Chondrocyte (in vitro differentiated cells): ENCODE measurements around the gene ETDB. TPM values are rescaled to one million over a fixed set of nuclear protein-coding genes. Genes with fewer than 3 reads are reported as not detected.
"Not testable (repeated sequence)": the region's sequence is repeated elsewhere in the genome, so short reads cannot be mapped to it uniquely, and the experiment has no call there.

Experiments used
- DNase-seq: peaks from one replicate; pipeline ENCODE4 v3.0.0; 2021; ENCODE audit warnings: mixed read lengths, low spot score
- H3K27ac Mint-ChIP-seq: one replicate; pipeline ENCODE4 v1.8.0; 2021; ENCODE audit warnings: mild to moderate bottlenecking, moderate library complexity, mixed read lengths; ENCODE audit not compliant: unreplicated experiment
- H3K27me3 Mint-ChIP-seq: 2 replicates; pipeline ENCODE4 v1.8.0; 2021; ENCODE audit warnings: low read depth, mixed read lengths
- H3K36me3 Mint-ChIP-seq: 2 replicates; pipeline ENCODE4 v1.8.0; 2021; ENCODE audit warnings: low read depth, mixed read lengths
- H3K4me1 Mint-ChIP-seq: 2 replicates; pipeline ENCODE4 v1.8.0; 2021; ENCODE audit warnings: low read depth, mild to moderate bottlenecking, mixed read lengths
- H3K4me3 Mint-ChIP-seq: one replicate; pipeline ENCODE4 v1.8.0; 2021; ENCODE audit warnings: mild to moderate bottlenecking, moderate library complexity, mixed read lengths; ENCODE audit not compliant: unreplicated experiment
- H3K9me3 Mint-ChIP-seq: 2 replicates; pipeline ENCODE4 v1.8.0; 2021; ENCODE audit warnings: low read depth, mixed read lengths
- CTCF ChIP-seq: fragments of 200-600 bp; sonication (generic); IDR thresholded peaks from 2 replicates; pipeline ENCODE4 v1.5.0; 2021; ENCODE audit warnings: antibody characterized with exemption, mild to moderate bottlenecking, moderate library complexity
- total RNA-seq: library from RNA; stranded (reverse); gene quantifications from 3 replicates; pipeline ENCODE4 v1.2.1, GENCODE V29; 2021

Gene ETDB
- total RNA-seq, 1 donor from 2014 or later: not detected

DNA sequence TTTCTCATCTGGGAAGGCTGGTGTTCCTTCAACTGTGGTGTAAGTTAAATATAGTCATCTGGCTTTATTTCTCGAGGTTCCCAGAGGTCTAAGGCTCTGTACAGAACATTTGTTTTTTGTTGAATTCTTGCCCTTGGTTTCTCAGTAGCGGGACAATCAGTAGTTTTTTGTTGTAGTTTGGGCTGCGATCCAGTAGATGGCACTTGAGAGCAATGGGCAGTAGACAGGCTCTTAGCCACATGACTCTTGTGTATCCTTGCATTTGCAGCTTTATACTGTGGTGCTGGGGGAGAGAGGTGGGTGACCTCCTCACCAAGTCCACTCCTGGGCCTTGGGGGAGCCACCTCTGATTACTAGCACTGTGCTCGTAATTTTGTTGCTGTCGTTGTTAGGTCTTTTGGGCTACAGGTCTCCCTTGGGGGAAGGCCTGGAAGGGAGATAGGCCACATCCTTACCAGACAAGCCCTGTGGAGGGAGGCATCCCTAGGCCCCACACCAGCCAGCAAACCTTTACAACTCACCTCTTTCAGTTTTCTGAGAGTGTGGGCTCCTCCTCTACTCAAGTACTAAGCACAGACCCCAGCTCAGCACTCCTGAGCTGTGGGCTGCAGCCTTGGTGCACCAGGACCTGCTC is 8.1 kb downstream of the ETDB start:
- Mint-ChIP-seq H3K9me3 (peaks cover 7% of the 10 kb centered on the region), H3K4me1 (no peaks in the 10 kb centered on the region), H3K36me3 (no peaks in the 10 kb centered on the region), H3K4me3 (no peak overlapping the region), H3K27ac (no peak overlapping the region), H3K27me3 (peaks cover 10% of the 10 kb centered on the region)
- TF ChIP-seq CTCF: peak; percentile 77
- peak; percentile 30 for DNase-seq

DNA sequence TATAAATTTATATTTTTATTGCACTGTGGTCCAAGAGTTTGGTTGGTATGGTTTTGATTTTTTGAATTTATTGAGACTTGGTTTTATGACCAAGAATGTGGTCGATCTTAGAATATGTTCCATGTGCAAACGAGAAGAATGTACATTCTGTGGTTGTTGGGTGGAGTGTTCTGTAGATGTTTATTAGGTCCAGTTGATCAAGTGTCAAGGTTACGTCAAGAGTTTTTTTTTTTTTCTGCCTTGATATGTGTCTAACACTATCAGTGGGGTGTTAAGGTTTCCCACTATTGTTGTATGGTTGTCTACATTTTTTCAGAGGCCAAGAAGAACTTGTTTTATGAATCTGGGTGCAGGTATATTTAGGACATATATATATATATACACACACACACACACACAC is 10.8 kb downstream of the ETDB start:
- peaks cover 16% of the 10 kb centered on the region for H3K27me3 Mint-ChIP-seq
- no peak overlapping the region for H3K27ac Mint-ChIP-seq
- no peak for TF ChIP-seq CTCF
- no peak for DNase-seq
- peaks cover 7% of the 10 kb centered on the region for H3K9me3 Mint-ChIP-seq
- H3K4me3 Mint-ChIP-seq: no peak overlapping the region
- H3K4me1 Mint-ChIP-seq: no peaks in the 10 kb centered on the region
- no peaks in the 10 kb centered on the region for H3K36me3 Mint-ChIP-seq

GRCh38 chrX:135099493-135099783 is 20.9 kb downstream of the ETDB start:
- peaks cover 9% of the 10 kb centered on the region for H3K9me3 Mint-ChIP-seq
- H3K27ac Mint-ChIP-seq: peak overlapping the region; percentile 74
- TF ChIP-seq CTCF: no peak
- peak overlapping the region; percentile 69 for H3K4me3 Mint-ChIP-seq
- peaks cover 11% of the 10 kb centered on the region for H3K4me1 Mint-ChIP-seq
- H3K27me3 Mint-ChIP-seq: peaks cover 6% of the 10 kb centered on the region
- H3K36me3 Mint-ChIP-seq: no peaks in the 10 kb centered on the region
- DNase-seq: no peak

GRCh38 chrX:135097196-135097744 is 23.1 kb downstream of the ETDB start:
- Mint-ChIP-seq H3K27ac (peak overlapping the region; percentile 61), H3K4me1 (peaks cover 11% of the 10 kb centered on the region), H3K4me3 (peak overlapping the region; percentile 77)
- H3K27me3 Mint-ChIP-seq, DNase-seq, H3K36me3 Mint-ChIP-seq, H3K9me3 Mint-ChIP-seq: not testable (repeated sequence)

GRCh38 chrX:135095715-135096114 is 24.6 kb downstream of the ETDB start:
- no peaks in the 10 kb centered on the region for H3K36me3 Mint-ChIP-seq
- TF ChIP-seq CTCF: no peak
- no peak overlapping the region for H3K4me3 Mint-ChIP-seq
- peaks cover 3% of the 10 kb centered on the region for H3K27me3 Mint-ChIP-seq
- peaks cover 11% of the 10 kb centered on the region for H3K4me1 Mint-ChIP-seq
- no peak overlapping the region for H3K27ac Mint-ChIP-seq
- DNase-seq: no peak
- H3K9me3 Mint-ChIP-seq: peaks cover 10% of the 10 kb centered on the region

DNA sequence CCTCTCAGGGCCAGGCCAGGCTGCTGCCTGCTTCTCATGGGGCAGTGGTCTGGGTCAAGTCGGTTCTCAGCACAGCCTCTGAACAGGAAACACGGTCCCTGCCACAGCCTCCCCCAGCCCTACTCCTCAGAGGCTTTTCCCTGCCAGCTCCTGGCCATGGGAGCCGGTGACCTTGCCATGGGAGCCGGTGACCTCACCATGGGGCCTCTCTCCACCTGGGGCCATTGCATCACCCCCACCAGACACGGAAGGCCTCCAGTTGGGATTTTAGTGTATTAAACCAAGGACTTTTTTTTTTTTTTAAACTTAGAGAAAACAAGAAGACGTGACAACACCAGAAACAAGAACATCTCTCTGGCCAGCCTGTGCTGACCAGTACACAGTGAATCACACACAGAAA is 25.6 kb downstream of the ETDB start:
- no peaks in the 10 kb centered on the region for H3K36me3 Mint-ChIP-seq
- H3K27me3 Mint-ChIP-seq: no peaks in the 10 kb centered on the region
- no peak for TF ChIP-seq CTCF
- H3K4me3 Mint-ChIP-seq: no peak overlapping the region
- no peak for DNase-seq
- peaks cover 11% of the 10 kb centered on the region for H3K4me1 Mint-ChIP-seq
- H3K27ac Mint-ChIP-seq: no peak overlapping the region
- peaks cover 15% of the 10 kb centered on the region for H3K9me3 Mint-ChIP-seq
